H1 (cell line): ENCODE data around the gene DGKD. TPM values are rescaled to one million over a fixed set of nuclear protein-coding genes. Genes with fewer than 3 reads are reported as not detected.

Source experiments
- CTCF ChIA-PET: fragments of 300-600 bp; sonication (Branson Sonifier 250); formaldehyde crosslinking; loops from one replicate; lab custom pipeline; 2021; ENCODE audit not compliant: partially characterized antibody; lab: Charles Lee
- POLR2A ChIA-PET: fragments of 300-600 bp; sonication (Branson Sonifier 250); formaldehyde crosslinking; loops from one replicate; lab custom pipeline; 2021; ENCODE audit warnings: inconsistent platforms; ENCODE audit not compliant: partially characterized antibody; lab: Charles Lee
- DNase-seq, 2 experiments: peaks; one replicate each; pipeline versions ENCODE4 v3.0.0 to v3.0.0-alpha.2; 2010 to 2022; ENCODE audit warnings: low spot score in 2 of 2, low read depth in 1 of 2, mixed read lengths in 1 of 2
- FAIRE-seq: peaks from 2 replicates; lab custom pipeline; 2011; peaks lifted over from hg19 to GRCh38; lab: Jason Lieb, UNC
- H2AFZ ChIP-seq: 2 replicates; pipeline ENCODE4 v1.8.1; 2012; ENCODE audit warnings: low read length, inconsistent platforms
- H2AK5ac ChIP-seq: 2 replicates; pipeline ENCODE4 v1.6.1; 2013; ENCODE audit warnings: low read depth, low read length
- H2BK120ac ChIP-seq: replicated peaks from 2 replicates; pipeline ENCODE3; 2013; ENCODE audit warnings: low read depth, low read length, inconsistent platforms
- H2BK12ac ChIP-seq: 2 replicates; pipeline ENCODE4 v1.6.1; 2013; ENCODE audit warnings: low read depth, low read length
- H2BK15ac ChIP-seq: 2 replicates; pipeline ENCODE4 v1.6.1; 2013; ENCODE audit warnings: low read length
- H2BK20ac ChIP-seq: 2 replicates; pipeline ENCODE4 v1.6.1; 2013; ENCODE audit warnings: low read length
- H2BK5ac ChIP-seq: 2 replicates; pipeline ENCODE4 v1.6.1; 2013; ENCODE audit warnings: low read depth, low read length
- H3K14ac ChIP-seq: 2 replicates; pipeline ENCODE4 v1.6.1; 2013; ENCODE audit warnings: inconsistent platforms; ENCODE audit not compliant: insufficient read length
- H3K18ac ChIP-seq: 2 replicates; pipeline ENCODE4 v1.6.1; 2013; ENCODE audit warnings: low read length; ENCODE audit errors: extremely low read depth
- H3K23ac ChIP-seq: 2 replicates; pipeline ENCODE4 v1.6.1; 2013; ENCODE audit warnings: inconsistent platforms; ENCODE audit not compliant: insufficient read length
- H3K23me2 ChIP-seq: 2 replicates; pipeline ENCODE4 v1.6.1; 2013; ENCODE audit warnings: low read depth, low read length
- H3K27ac ChIP-seq: 2 replicates; pipeline ENCODE4 v1.6.1; 2011; ENCODE audit warnings: low read depth, low read length, inconsistent platforms
- H3K27me3 ChIP-seq, 4 experiments: replicated peaks in 1 of 4; 1 replicate in 1 of 4; 2 replicates in 3 of 4; pipeline versions ENCODE4 v1.6.1 to v1.8.1; 2011 to 2013; ENCODE audit warnings: low read length in 3 of 4, mild to moderate bottlenecking in 3 of 4, inconsistent platforms in 2 of 4, mixed read lengths in 2 of 4, moderate library complexity in 1 of 4; ENCODE audit not compliant: control insufficient read depth in 3 of 4, insufficient read depth in 3 of 4; ENCODE audit errors: extremely low read depth in 1 of 4
- H3K36me3 ChIP-seq, 4 experiments: 2 replicates each; pipeline versions ENCODE4 v1.6.1 to v1.8.1; 2011 to 2013; ENCODE audit warnings: mild to moderate bottlenecking in 4 of 4, low read length in 3 of 4, moderate library complexity in 2 of 4, control low read depth in 1 of 4, inconsistent platforms in 1 of 4; ENCODE audit not compliant: insufficient read depth in 4 of 4, control insufficient read depth in 2 of 4
- H3K4ac ChIP-seq: replicated peaks from 2 replicates; pipeline ENCODE3; 2013; ENCODE audit warnings: low read length, low read depth, mixed read lengths, inconsistent platforms; ENCODE audit not compliant: insufficient read length
- H3K4me1 ChIP-seq, 4 experiments: replicated peaks in 1 of 4; 1 replicate in 1 of 4; 2 replicates in 3 of 4; pipeline versions ENCODE4 v1.6.1 to v1.8.1; 2011 to 2013; ENCODE audit warnings: low read length in 3 of 4, inconsistent platforms in 2 of 4, mixed read lengths in 1 of 4; ENCODE audit not compliant: insufficient read depth in 4 of 4, control insufficient read depth in 3 of 4
- H3K4me2 ChIP-seq, 2 experiments: 2 replicates each; pipeline versions ENCODE4 v1.6.1 to v1.8.1; 2011 to 2013; ENCODE audit warnings: low read depth in 2 of 2, low read length in 2 of 2, control low read depth in 1 of 2, inconsistent platforms in 1 of 2, mild to moderate bottlenecking in 1 of 2; ENCODE audit not compliant: insufficient read depth in 1 of 2
- H3K4me3 ChIP-seq, 4 experiments: fragments of 200-600, 300-600 bp in 1 of 4; sonication (generic), shearing (Covaris generic), sonication (Bioruptor Twin) in 1 of 4; 2 replicates each; pipeline versions ENCODE4 v1.5.1 to v1.8.1; 2011 to 2016; ENCODE audit warnings: low read length in 4 of 4, low read depth in 3 of 4, control low read depth in 2 of 4, inconsistent platforms in 2 of 4, mild to moderate bottlenecking in 2 of 4, mixed read lengths in 1 of 4, moderate library complexity in 1 of 4; ENCODE audit not compliant: insufficient read depth in 2 of 4; ENCODE audit errors: extremely low read depth in 1 of 4
- H3K56ac ChIP-seq: replicated peaks from 2 replicates; pipeline ENCODE3; 2013; ENCODE audit warnings: low read depth, mild to moderate bottlenecking, mixed read lengths, low read length, inconsistent platforms; ENCODE audit not compliant: insufficient read length
- H3K79me1 ChIP-seq: 2 replicates; pipeline ENCODE4 v1.6.1; 2013; ENCODE audit warnings: low read depth, low read length, control low read depth
- H3K79me2 ChIP-seq, 2 experiments: 2 replicates each; pipeline versions ENCODE4 v1.6.1 to v1.8.1; 2012 to 2013; ENCODE audit warnings: low read length in 2 of 2, mild to moderate bottlenecking in 2 of 2, inconsistent platforms in 1 of 2; ENCODE audit not compliant: insufficient read depth in 2 of 2, control insufficient read depth in 1 of 2
- H3K9ac ChIP-seq, 4 experiments: replicated peaks in 1 of 4; 1 replicate in 1 of 4; 2 replicates in 3 of 4; pipeline versions ENCODE4 v1.6.1 to v1.8.1; 2011 to 2013; ENCODE audit warnings: low read depth in 3 of 4, low read length in 3 of 4, control low read depth in 2 of 4, mild to moderate bottlenecking in 2 of 4, moderate library complexity in 2 of 4, inconsistent platforms in 1 of 4; ENCODE audit errors: extremely low read depth in 1 of 4
- H3K9me3 ChIP-seq, 2 experiments: 2 replicates each; pipeline versions ENCODE4 v1.6.1 to v1.8.1; 2012 to 2013; ENCODE audit warnings: mild to moderate bottlenecking in 2 of 2, moderate library complexity in 2 of 2, control low read depth in 1 of 2, inconsistent platforms in 1 of 2, low read depth in 1 of 2, low read length in 1 of 2, mixed read lengths in 1 of 2; ENCODE audit not compliant: insufficient read depth in 2 of 2
- H4K20me1 ChIP-seq, 2 experiments: replicated peaks in 1 of 2; 2 replicates each; pipeline versions ENCODE3 to v1.8.1; 2011 to 2013; ENCODE audit warnings: inconsistent platforms in 2 of 2, low read length in 2 of 2, mild to moderate bottlenecking in 1 of 2; ENCODE audit not compliant: insufficient read depth in 2 of 2, control insufficient read depth in 1 of 2
- H4K5ac ChIP-seq: 2 replicates; pipeline ENCODE4 v1.6.1; 2013; ENCODE audit warnings: low read length, low read depth, mixed read lengths, inconsistent platforms; ENCODE audit not compliant: insufficient read length
- H4K8ac ChIP-seq: 2 replicates; pipeline ENCODE4 v1.8.0; 2013; ENCODE audit warnings: mild to moderate bottlenecking, moderate library complexity, low read length, inconsistent platforms; ENCODE audit not compliant: insufficient read depth; ENCODE audit errors: extremely low read depth
- H4K91ac ChIP-seq: replicated peaks from 2 replicates; pipeline ENCODE3; 2013; ENCODE audit warnings: low read length, mixed read lengths, inconsistent platforms; ENCODE audit not compliant: insufficient read length
- ATF3 ChIP-seq: IDR thresholded peaks from 2 replicates; pipeline ENCODE4 v1.6.1; 2011; ENCODE audit warnings: low read depth, mild to moderate bottlenecking, low read length; ENCODE audit not compliant: insufficient read depth
- BCL11A ChIP-seq, 2 experiments: IDR thresholded peaks; one replicate each; pipeline ENCODE4 v1.6.1; 2011; ENCODE audit warnings: low read depth in 2 of 2, low read length in 2 of 2, mild to moderate bottlenecking in 2 of 2
- CHD2 ChIP-seq: IDR thresholded peaks from 2 replicates; pipeline ENCODE4 v1.6.1; 2012; ENCODE audit warnings: low read length, improper control_type of control experiment
- E2F6 ChIP-seq: IDR thresholded peaks from 2 replicates; pipeline ENCODE4 v1.6.1; 2012; ENCODE audit warnings: inconsistent platforms
- JUN ChIP-seq: IDR thresholded peaks from 2 replicates; pipeline ENCODE4 v1.6.1; 2011; ENCODE audit warnings: low read depth, mild to moderate bottlenecking, improper control_type of control experiment, low read length
- KDM4A ChIP-seq: IDR thresholded peaks from one replicate; pipeline ENCODE4 v1.7.1; 2012; ENCODE audit warnings: low read depth, mild to moderate bottlenecking, moderate library complexity, low read length, inconsistent platforms; ENCODE audit not compliant: severe bottlenecking
- MAX ChIP-seq: IDR thresholded peaks from 2 replicates; pipeline ENCODE4 v1.6.1; 2012; ENCODE audit warnings: inconsistent platforms
- NRF1 ChIP-seq: IDR thresholded peaks from 2 replicates; pipeline ENCODE4 v1.6.1; 2011; ENCODE audit warnings: mild to moderate bottlenecking, low read depth, low read length, improper control_type of control experiment
- RBBP5 ChIP-seq: IDR thresholded peaks from 2 replicates; pipeline ENCODE4 v1.7.1; 2012; ENCODE audit warnings: low read depth, mild to moderate bottlenecking, inconsistent platforms, low read length, moderate library complexity, borderline replicate concordance
- RNF2 ChIP-seq: fragments of 200-900, 300-1000 bp; sonication (generic); IDR thresholded peaks from 2 replicates; pipeline ENCODE4 v1.7.1; 2016; ENCODE audit warnings: borderline replicate concordance, low read depth, mild to moderate bottlenecking, antibody characterized with exemption, low read length; ENCODE audit not compliant: poor library complexity, severe bottlenecking; ENCODE audit errors: missing control alignments
- SIRT6 ChIP-seq: IDR thresholded peaks from one replicate; pipeline ENCODE4 v1.7.1; 2012; ENCODE audit warnings: low read length, inconsistent platforms
- TCF12 ChIP-seq: IDR thresholded peaks from 2 replicates; pipeline ENCODE4 v1.6.1; 2011; ENCODE audit warnings: low read depth, mild to moderate bottlenecking, low read length
- TEAD4 ChIP-seq: IDR thresholded peaks from 2 replicates; pipeline ENCODE4 v1.6.1; 2012; ENCODE audit warnings: low read depth, low read length, inconsistent platforms, mixed read lengths
- WGBS, 2 experiments: shearing (Covaris generic) in 1 of 2; methylation state at CpG; one replicate each; pipeline versions ENCODE4 v1.1.6 to v1.1.7; 2013 to 2015; ENCODE audit warnings: low lambda C conversion rate in 2 of 2, mixed read lengths in 2 of 2, inconsistent platforms in 1 of 2, low coverage in 1 of 2, missing lambda C conversion rate in 1 of 2; ENCODE audit not compliant: insufficient replicate concordance in 2 of 2, insufficient coverage in 1 of 2, insufficient read length in 1 of 2; ENCODE audit errors: extremely low coverage in 1 of 2, missing lambda C conversion rate in 1 of 2; 5-methylcytosine and 5-hydroxymethylcytosine counted together
- polyA plus RNA-seq, 7 experiments: library from polyadenylated mRNA; depleted of rRNA in 3 of 7; stranded (reverse) in 5 of 7; unstranded in 2 of 7; fragments of >200 nt in 5 of 7; fragments of 200-250 nt in 2 of 7; gene quantifications; 1 replicate in 5 of 7; 2 replicates in 1 of 7; 4 replicates in 1 of 7; pipeline versions ENCODE4 v1.2.1 to v1.2.3, GENCODE V29; 2011 to 2013; ENCODE audit warnings: missing spikeins in 2 of 7, mixed read lengths in 2 of 7
- total RNA-seq: library from RNA; stranded (reverse); fragmentation: NEBNext Ultra II Directional; extraction: Animal tissue kit (Norgen Biotek cat#: 25700); gene quantifications from 2 replicates; pipeline ENCODE4 v1.2.1, GENCODE V29; 2021

Gene DGKD
- total and polyA plus RNA-seq, 2 of the 8 experiments (the other 6 are each of a cell fraction or from before 2014, with no cell fraction given) = 7.7 to 30.9 TPM

GRCh38 chr2:233407771-233408181 lies 53.5 kb downstream of the DGKD start:
- DNase-seq = no peak
- no peak overlapping the region for H4K8ac ChIP-seq
- POLR2A ChIA-PET = no interaction called here
- FAIRE-seq = no peak
- H3K79me2 ChIP-seq = no peaks in the 10 kb centered on the region
- no peaks in the 10 kb centered on the region; a peak in 1 of 8 replicates for H3K36me3 ChIP-seq
- H3K23me2 ChIP-seq = no peaks in the 10 kb centered on the region
- no peaks in the 10 kb centered on the region for H3K27me3 ChIP-seq
- CTCF ChIA-PET = interaction anchor here (0.6 to 4.8 kb wide), 8 partner anchors 9 to 169 kb away, joined by 3 to 77 read pairs (median 4); no protein-coding TSS in a partner anchor
- no peak overlapping the region for H4K91ac ChIP-seq
- H3K14ac ChIP-seq = no peak overlapping the region
- H3K4ac ChIP-seq = no peak overlapping the region
- no peaks in the 10 kb centered on the region for H3K4me1 ChIP-seq
- H3K79me1 ChIP-seq = 0 out of 2 replicates have a peak, but pooled peaks cover 4% of the 10 kb centered on the region
- no peak overlapping the region for H3K18ac ChIP-seq
- H3K23ac ChIP-seq = no peak overlapping the region
- no peaks in the 10 kb centered on the region for H4K20me1 ChIP-seq
- no peak overlapping the region for H2BK12ac ChIP-seq
- no peak overlapping the region for H2BK5ac ChIP-seq
- H2BK15ac ChIP-seq = no peak overlapping the region
- H3K4me2 ChIP-seq = no peak overlapping the region
- no peak overlapping the region for H2BK20ac ChIP-seq
- no peak overlapping the region for H2BK120ac ChIP-seq
- H2AK5ac ChIP-seq = no peak overlapping the region
- no peak overlapping the region for H2AFZ ChIP-seq
- no peak overlapping the region for H3K9ac ChIP-seq
- H3K27ac ChIP-seq = no peak overlapping the region
- no peak overlapping the region for H3K4me3 ChIP-seq
- no peak overlapping the region for H3K56ac ChIP-seq
- H4K5ac ChIP-seq = no peak overlapping the region
- 90% methylated on average over 8 of the region's 8 CpGs; no CpG with 5 or more reads in 1 of the 2 experiments for WGBS, 2 experiments
- peaks cover 8 to 9% of the 10 kb centered on the region in 2 experiments; a peak in 3 of 4 replicates for H3K9me3 ChIP-seq
- TF ChIP-seq RBBP5 (no peak), JUN (no peak), RNF2 (no peak), TCF12 (no peak), ATF3 (no peak), CHD2 (no peak), KDM4A (no peak), NRF1 (no peak), BCL11A (IDR thresholded peaks at IDR 0.05; ENCODE audit: low read depth in 2 of 2, low read length in 2 of 2) (no peak), MAX (no peak), SIRT6 (no peak), E2F6 (no peak), TEAD4 (no peak)
